ENCODE results near the gene KIF18B.

DNA sequence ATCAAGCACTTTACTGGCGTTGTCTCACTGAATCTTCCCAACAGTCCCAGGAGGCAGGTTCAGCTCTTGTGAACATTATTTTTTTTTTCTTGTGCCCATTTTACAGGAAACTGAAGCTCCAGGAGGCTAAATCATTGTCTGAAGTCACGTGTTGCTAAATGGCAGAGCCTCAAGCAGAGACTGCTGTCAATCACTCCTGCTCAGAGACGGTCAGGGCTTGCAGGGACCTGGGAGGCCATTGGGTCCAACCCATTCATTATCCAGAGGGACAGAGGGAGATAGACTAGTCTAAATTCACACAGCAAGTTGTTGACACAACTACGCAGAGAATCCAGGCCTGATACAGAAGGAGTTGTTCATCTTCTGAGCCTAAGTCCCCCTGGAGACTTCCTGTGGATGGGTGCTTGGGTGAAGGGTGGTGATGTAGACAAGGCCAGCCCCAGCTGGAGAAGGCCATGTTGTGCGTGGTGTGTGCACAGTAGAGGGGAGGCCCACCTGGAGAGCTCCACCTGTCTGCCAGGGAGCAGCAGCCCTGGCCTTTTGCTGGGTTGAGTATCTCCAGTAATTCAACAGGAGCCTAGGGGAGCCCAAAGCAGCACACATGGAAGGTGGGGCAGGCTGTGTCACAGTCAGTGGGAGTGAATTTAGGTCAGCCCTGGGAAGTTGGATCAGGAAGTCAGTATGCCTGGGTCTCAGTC lies 44.8 kb upstream of the KIF18B start:
- no peak for TF ChIP-seq EZH2 (IDR thresholded peaks at IDR 0.05)
- TF ChIP-seq POLR2AphosphoS5 (IDR thresholded peaks at IDR 0.05; ENCODE audit: borderline replicate concordance, low read depth, low read length) = no peak

All from SK-N-MC (cell line).